Lower leg skin (tissue), 4 donors: ENCODE data around the gene ULBP3. TPM values are rescaled to one million over a fixed set of nuclear protein-coding genes. Genes with fewer than 3 reads are reported as not detected.

Experiments
- DNase-seq, 2 donors: peaks; one replicate each; pipeline ENCODE4 v3.0.0-alpha.2; 2019; ENCODE audit warnings: low spot score in 2 of 2
- H3K4me3 ChIP-seq: fragments of 200-600 bp; sonication (generic); 2 replicates; pipeline ENCODE4 v1.5.1; 2017; ENCODE audit warnings: mild to moderate bottlenecking, low read depth; ENCODE audit not compliant: poor library complexity, severe bottlenecking
- POLR2A ChIP-seq, 2 donors: fragments of 450-650 bp; IDR thresholded peaks; one replicate each; pipeline ENCODE4 v1.6.1; 2016 to 2017; ENCODE audit warnings: antibody characterized with exemption in 2 of 2, mild to moderate bottlenecking in 1 of 2, moderate library complexity in 1 of 2
- WGBS, 2 donors: methylation state at CpG; one replicate each; pipeline ENCODE4 v1.1.5; 2018; 5-methylcytosine and 5-hydroxymethylcytosine counted together
- intact Hi-C: fragments of 100-400 bp; cut with DNase I; formaldehyde crosslinking; loops from one replicate; pipeline ENCODE4 v1.15.0; 2023; ENCODE audit warnings: low total_unique reads
- total RNA-seq, 4 donors: library from RNA; depleted of rRNA; stranded (reverse); fragments of >200 nt; gene quantifications; one replicate each; pipeline ENCODE4 v1.1.0, GENCODE V29; 2016
- TF ChIP-seq, protein P1 (sequence below), 3 donors: fragments of 450-650 bp; IDR thresholded peaks; one replicate each; pipeline ENCODE4 v1.5.1; 2016; ENCODE audit warnings: antibody characterized with exemption in 3 of 3, mild to moderate bottlenecking in 3 of 3, moderate library complexity in 2 of 3

Gene ULBP3
- total RNA-seq, 4 donors from 2014 or later = 1.2 to 2.4 (median 1.2) TPM; not detected in 1

DNA sequence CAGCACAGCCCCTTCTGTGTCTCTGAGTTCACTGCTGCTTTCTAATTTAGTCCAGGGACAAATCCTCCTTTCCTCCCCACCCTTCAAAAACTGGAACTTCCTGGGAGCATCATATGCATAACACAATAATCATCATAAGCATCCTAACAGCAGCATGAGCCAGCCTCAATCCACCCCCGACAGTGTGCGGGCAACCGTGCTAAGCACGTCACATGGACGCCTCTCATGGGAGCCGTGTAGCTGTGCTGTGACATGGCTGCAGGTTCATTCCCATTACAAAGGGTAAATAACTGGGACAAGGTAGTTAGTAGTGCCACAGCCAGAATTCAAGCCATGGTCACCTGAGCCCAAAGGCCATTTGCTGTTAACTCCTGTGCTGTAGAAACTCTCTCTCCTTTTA, 24.5 kb upstream of the ULBP3 start:
- intact Hi-C loops = no loop called here
- no peak for TF ChIP-seq POLR2A (IDR thresholded peaks at IDR 0.05)
- TF ChIP-seq, protein P1, sequence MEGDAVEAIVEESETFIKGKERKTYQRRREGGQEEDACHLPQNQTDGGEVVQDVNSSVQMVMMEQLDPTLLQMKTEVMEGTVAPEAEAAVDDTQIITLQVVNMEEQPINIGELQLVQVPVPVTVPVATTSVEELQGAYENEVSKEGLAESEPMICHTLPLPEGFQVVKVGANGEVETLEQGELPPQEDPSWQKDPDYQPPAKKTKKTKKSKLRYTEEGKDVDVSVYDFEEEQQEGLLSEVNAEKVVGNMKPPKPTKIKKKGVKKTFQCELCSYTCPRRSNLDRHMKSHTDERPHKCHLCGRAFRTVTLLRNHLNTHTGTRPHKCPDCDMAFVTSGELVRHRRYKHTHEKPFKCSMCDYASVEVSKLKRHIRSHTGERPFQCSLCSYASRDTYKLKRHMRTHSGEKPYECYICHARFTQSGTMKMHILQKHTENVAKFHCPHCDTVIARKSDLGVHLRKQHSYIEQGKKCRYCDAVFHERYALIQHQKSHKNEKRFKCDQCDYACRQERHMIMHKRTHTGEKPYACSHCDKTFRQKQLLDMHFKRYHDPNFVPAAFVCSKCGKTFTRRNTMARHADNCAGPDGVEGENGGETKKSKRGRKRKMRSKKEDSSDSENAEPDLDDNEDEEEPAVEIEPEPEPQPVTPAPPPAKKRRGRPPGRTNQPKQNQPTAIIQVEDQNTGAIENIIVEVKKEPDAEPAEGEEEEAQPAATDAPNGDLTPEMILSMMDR (IDR thresholded peaks at IDR 0.05) = no peak
- DNase-seq = no peak
- 83 to 89% methylated on average over 6 of the region's 6 CpGs for WGBS, 2 donors
- no peak overlapping the region for H3K4me3 ChIP-seq

DNA sequence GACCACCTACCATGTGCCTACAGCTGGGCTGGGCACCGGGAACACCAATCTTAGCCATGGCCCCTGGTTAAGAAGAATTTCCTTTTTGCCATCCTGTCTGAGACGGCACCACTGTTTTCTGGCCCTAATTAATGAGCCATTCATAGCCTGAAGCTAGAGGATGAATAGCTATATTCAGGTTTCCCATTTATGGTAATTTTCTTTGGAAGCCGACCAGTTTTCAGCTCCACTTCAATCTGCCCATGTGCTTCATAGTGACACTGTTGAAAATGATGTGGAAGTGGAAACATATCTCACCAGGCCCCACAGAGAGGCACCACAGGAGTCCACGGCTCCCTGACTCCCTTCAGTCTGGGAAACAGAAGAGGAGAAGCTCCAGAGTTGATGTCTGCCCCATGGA, 22.6 kb upstream of the ULBP3 start:
- WGBS, 2 donors = 24 to 26% methylated on average over 4 of the region's 4 CpGs
- intact Hi-C loops = no loop called here

DNA sequence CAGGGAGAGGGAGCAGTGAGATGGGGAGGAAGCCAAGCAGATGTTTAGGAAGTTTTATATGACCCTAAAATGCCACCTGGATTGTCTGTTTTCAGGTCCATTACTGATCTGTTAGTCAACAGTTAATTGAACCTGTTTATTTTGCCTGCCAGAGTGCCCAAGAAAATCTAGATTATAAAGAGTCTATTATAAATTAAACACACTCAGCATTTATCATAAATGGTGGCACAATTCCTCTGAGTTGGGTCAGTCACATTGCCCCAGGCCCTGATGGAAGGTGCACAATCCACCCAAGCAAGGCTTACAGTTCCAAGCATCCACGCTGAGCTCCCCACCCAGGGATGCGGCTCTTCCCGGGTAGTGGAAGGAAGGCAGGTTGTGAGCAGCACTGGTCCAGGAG, 21.4 kb upstream of the ULBP3 start:
- 85 to 100% methylated on average over 3 of the region's 3 CpGs for WGBS, 2 donors
- H3K4me3 ChIP-seq = no peak overlapping the region
- no peak for DNase-seq
- intact Hi-C loops = no loop called here
- TF ChIP-seq, protein P1 (IDR thresholded peaks at IDR 0.05) = no peak
- no peak for TF ChIP-seq POLR2A (IDR thresholded peaks at IDR 0.05)

More for the DNA sequence above, 22.6 kb upstream of the ULBP3 start:
- DNase-seq = no peak
- no peak overlapping the region for H3K4me3 ChIP-seq
- TF ChIP-seq, protein P1 (IDR thresholded peaks at IDR 0.05) = no peak
- no peak for TF ChIP-seq POLR2A (IDR thresholded peaks at IDR 0.05)

DNA sequence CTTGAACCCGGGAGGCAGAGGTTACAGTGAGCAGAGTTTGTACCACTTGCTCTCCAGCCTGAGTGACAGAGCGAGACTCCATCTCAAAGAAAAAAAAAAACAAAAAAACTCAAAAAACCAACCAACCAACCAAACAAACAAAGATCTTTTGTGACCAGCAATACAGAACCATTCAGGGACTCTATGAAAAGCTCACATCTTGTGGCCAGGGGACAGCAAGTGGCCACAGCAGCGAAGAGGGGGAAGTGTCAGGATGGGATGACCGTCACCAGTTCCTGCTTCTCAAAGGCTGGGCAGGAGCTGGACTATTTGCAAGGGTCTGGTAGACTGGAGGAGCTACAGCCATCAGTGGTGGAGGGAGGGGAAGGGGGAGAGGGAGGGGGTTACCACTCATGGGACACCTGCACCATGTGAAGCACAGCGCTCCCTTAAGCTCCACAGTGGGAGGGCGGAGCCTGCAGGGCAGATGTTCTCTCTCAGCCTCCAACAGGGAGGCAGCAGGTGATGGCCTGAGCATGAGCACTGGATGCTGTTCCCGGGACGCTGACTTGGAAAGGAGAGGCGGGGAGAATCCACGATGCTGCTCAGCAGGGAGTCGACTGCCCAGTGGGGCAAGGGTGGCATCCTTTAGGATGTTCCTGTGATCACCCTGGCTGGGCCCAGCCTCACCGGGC, 19.7 kb upstream of the ULBP3 start:
- TF ChIP-seq, protein P1 (IDR thresholded peaks at IDR 0.05) = no peak
- no peak for TF ChIP-seq POLR2A (IDR thresholded peaks at IDR 0.05)
- WGBS, 2 donors = 87 to 97% methylated on average over 10 to 12 of the region's 12 CpGs
- DNase-seq = no peak
- no peak overlapping the region for H3K4me3 ChIP-seq
- intact Hi-C loops = loop anchor here (10.0 kb wide), 2 partner anchors 246 to 306 kb away; no protein-coding TSS in a partner anchor

DNA sequence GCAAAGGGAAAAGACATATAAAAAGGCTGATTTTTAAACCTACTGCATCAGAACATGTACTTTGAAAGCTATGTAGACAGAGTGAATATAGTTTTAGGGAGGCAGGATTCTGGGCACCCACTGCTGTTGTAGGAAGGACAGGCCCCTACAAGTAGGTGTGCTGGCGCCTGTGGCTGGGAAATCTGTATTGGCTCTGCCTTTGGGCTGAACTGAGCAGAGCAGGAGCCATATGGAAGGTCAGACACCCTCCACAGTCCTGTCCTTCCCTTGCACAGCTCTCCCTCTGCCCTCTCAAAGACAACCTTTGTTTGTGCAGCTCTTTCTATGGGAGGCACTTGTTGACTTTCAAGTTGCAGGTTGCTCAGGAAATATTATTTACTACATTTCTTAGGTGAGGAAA, 18.4 kb upstream of the ULBP3 start:
- H3K4me3 ChIP-seq = no peak overlapping the region
- no peak for TF ChIP-seq POLR2A (IDR thresholded peaks at IDR 0.05)
- TF ChIP-seq, protein P1 (IDR thresholded peaks at IDR 0.05) = no peak
- intact Hi-C loops = loop anchor here (10.0 kb wide), 2 partner anchors 247 to 307 kb away; no protein-coding TSS in a partner anchor
- no peak for DNase-seq
- 58 to 60% methylated on average over 1 of the region's 1 CpG for WGBS, 2 donors
